DOHH2 (cell line): ENCODE measurements around the gene DMXL2.

Experiments used
- EZH2phosphoT487 ChIP-seq: fragments of 200-600 bp; sonication (generic); IDR thresholded peaks from 2 replicates; pipeline ENCODE4 v1.6.1; 2017; ENCODE audit warnings: borderline replicate concordance, mild to moderate bottlenecking, antibody characterized with exemption, low read length, moderate library complexity, mixed read lengths
- TF ChIP-seq, protein P1 (sequence below): fragments of 200-600 bp; sonication (generic); IDR thresholded peaks from one replicate; pipeline ENCODE4 v1.5.1; 2014; ENCODE audit warnings: antibody characterized with exemption, mild to moderate bottlenecking, low read depth, low read length; ENCODE audit not compliant: poor library complexity, severe bottlenecking

DNA sequence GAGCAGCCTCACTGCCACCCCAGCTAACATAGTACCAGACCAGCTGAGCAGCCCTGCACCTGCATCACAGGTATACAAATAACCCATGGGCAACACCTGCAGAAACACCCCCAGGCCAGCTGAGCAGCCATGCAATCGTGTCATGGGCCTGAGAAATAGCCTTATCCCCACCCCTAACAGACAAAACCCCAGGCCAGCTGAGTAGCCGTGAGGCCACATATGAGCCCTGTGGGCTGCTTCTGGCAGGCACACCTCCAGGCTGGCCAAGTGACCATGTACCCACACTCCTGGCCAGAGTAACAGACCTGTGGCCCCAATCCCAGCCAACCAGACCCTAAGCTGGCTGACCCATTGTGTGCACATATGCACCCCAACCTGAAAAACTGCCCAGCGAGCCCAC is 138.6 kb downstream of the DMXL2 start:
- no peak for TF ChIP-seq EZH2phosphoT487
- TF ChIP-seq, protein P1, sequence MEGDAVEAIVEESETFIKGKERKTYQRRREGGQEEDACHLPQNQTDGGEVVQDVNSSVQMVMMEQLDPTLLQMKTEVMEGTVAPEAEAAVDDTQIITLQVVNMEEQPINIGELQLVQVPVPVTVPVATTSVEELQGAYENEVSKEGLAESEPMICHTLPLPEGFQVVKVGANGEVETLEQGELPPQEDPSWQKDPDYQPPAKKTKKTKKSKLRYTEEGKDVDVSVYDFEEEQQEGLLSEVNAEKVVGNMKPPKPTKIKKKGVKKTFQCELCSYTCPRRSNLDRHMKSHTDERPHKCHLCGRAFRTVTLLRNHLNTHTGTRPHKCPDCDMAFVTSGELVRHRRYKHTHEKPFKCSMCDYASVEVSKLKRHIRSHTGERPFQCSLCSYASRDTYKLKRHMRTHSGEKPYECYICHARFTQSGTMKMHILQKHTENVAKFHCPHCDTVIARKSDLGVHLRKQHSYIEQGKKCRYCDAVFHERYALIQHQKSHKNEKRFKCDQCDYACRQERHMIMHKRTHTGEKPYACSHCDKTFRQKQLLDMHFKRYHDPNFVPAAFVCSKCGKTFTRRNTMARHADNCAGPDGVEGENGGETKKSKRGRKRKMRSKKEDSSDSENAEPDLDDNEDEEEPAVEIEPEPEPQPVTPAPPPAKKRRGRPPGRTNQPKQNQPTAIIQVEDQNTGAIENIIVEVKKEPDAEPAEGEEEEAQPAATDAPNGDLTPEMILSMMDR: no peak
